KOPT-K1 (cell line): ENCODE data around the gene TIMD4.

Source experiments
- H3K27ac ChIP-seq: fragments of 200-600 bp; sonication (generic); 2 replicates; pipeline ENCODE4 v1.5.1; 2016; ENCODE audit warnings: antibody characterized with exemption, mild to moderate bottlenecking, low read depth, low read length; ENCODE audit not compliant: poor library complexity, severe bottlenecking
- H3K36me3 ChIP-seq: fragments of 200-600 bp; sonication (generic); 2 replicates; pipeline ENCODE4 v1.5.1; 2017; ENCODE audit warnings: antibody characterized with exemption, mild to moderate bottlenecking, low read length, moderate library complexity; ENCODE audit not compliant: insufficient read depth
- H3K9me3 ChIP-seq: fragments of 200-600 bp; sonication (generic); 2 replicates; pipeline ENCODE4 v1.5.1; 2017; ENCODE audit warnings: antibody characterized with exemption, low read length, mild to moderate bottlenecking; ENCODE audit not compliant: insufficient read depth, poor library complexity, severe bottlenecking

Gene TIMD4

GRCh38 chr5:156909180-156909579, 53.8 kb downstream of the TIMD4 start:
- Histone ChIP-seq H3K9me3 (no peaks in the 10 kb centered on the region), H3K27ac (no peak overlapping the region), H3K36me3 (no peaks in the 10 kb centered on the region)

- no peaks in the 10 kb centered on the region for H3K9me3 ChIP-seq
- no peak overlapping the region for H3K27ac ChIP-seq
- H3K36me3 ChIP-seq, result no peaks in the 10 kb centered on the region
Observed at GRCh38 chr5:156907667-156908066, 55.4 kb downstream of the TIMD4 start.

- no peaks in the 10 kb centered on the region for H3K9me3 ChIP-seq
- H3K36me3 ChIP-seq, result no peaks in the 10 kb centered on the region
- H3K27ac ChIP-seq, result no peak overlapping the region
Observed at GRCh38 chr5:156906807-156907206, 56.2 kb downstream of the TIMD4 start.

- no peak overlapping the region for H3K27ac ChIP-seq
- no peaks in the 10 kb centered on the region for H3K36me3 ChIP-seq
- no peaks in the 10 kb centered on the region for H3K9me3 ChIP-seq
Observed at GRCh38 chr5:156896546-156896945, 66.5 kb downstream of the TIMD4 start.

GRCh38 chr5:156893517-156893916, 69.5 kb downstream of the TIMD4 start:
- Histone ChIP-seq H3K36me3 (no peaks in the 10 kb centered on the region), H3K9me3 (no peaks in the 10 kb centered on the region), H3K27ac (no peak overlapping the region)

- Histone ChIP-seq H3K36me3 (no peaks in the 10 kb centered on the region), H3K27ac (no peak overlapping the region)
Observed at GRCh38 chr5:156892864-156893263, 70.2 kb downstream of the TIMD4 start.

GRCh38 chr5:156892223-156892622, 70.8 kb downstream of the TIMD4 start:
- Histone ChIP-seq H3K36me3 (no peaks in the 10 kb centered on the region), H3K9me3 (no peaks in the 10 kb centered on the region), H3K27ac (no peak overlapping the region)

More at GRCh38 chr5:156892864-156893263, 70.2 kb downstream of the TIMD4 start:
- no peaks in the 10 kb centered on the region for H3K9me3 ChIP-seq

- Histone ChIP-seq H3K9me3 (no peaks in the 10 kb centered on the region), H3K27ac (no peak overlapping the region), H3K36me3 (no peaks in the 10 kb centered on the region)
Observed at GRCh38 chr5:156888520-156888919, 74.5 kb downstream of the TIMD4 start.

GRCh38 chr5:156883316-156883875, 79.6 kb downstream of the TIMD4 start:
- no peaks in the 10 kb centered on the region for H3K9me3 ChIP-seq
- H3K36me3 ChIP-seq, result no peaks in the 10 kb centered on the region
- no peak overlapping the region for H3K27ac ChIP-seq

- H3K36me3 ChIP-seq, result no peaks in the 10 kb centered on the region
- H3K9me3 ChIP-seq, result no peaks in the 10 kb centered on the region
- no peak overlapping the region for H3K27ac ChIP-seq
Observed at GRCh38 chr5:156879665-156880285, 83.3 kb downstream of the TIMD4 start.

GRCh38 chr5:156871212-156871611, 91.8 kb downstream of the TIMD4 start:
- Histone ChIP-seq H3K27ac (no peak overlapping the region), H3K36me3 (no peaks in the 10 kb centered on the region), H3K9me3 (no peaks in the 10 kb centered on the region)

GRCh38 chr5:156870498-156870839, 92.6 kb downstream of the TIMD4 start:
- Histone ChIP-seq H3K9me3 (no peaks in the 10 kb centered on the region), H3K27ac (no peak overlapping the region), H3K36me3 (no peaks in the 10 kb centered on the region)
